ENCODE measurements around the gene PLXNA1. TPM values are rescaled to one million over a fixed set of nuclear protein-coding genes. Genes with fewer than 3 reads are reported as not detected.

The PLXNA1 gene
- total and polyA plus RNA-seq, 2 experiments from 2014 or later: 19.7 to 35.1 TPM

DNA sequence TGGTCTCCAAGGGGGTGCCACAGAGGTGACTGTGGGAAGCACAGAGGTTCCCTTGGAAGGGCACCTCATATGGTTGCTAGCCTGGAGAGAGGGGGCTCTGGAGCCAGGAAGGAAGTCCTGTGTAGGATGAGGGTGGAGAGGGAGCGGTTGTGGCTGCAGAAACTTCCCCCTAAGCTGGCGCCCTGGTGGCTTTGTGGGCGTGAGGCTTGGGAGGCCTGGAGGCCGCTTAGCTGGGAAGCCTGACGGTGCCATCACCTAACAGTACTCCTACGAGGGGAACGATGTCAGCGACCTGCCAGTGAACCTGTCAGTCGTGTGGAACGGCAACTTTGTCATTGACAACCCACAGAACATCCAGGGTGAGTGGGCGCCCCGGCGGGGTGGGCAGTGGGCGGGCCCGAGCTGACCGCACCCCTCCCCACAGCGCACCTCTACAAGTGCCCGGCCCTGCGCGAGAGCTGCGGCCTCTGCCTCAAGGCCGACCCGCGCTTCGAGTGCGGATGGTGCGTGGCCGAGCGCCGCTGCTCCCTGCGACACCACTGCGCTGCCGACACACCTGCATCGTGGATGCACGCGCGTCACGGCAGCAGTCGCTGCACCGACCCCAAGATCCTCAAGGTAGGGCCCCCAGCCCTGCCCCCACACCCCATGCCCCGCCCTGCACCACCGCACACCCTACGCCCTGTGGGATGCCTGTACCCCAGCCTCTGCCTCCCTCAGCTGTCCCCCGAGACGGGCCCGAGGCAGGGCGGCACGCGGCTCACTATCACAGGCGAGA is 31.0 kb downstream of the PLXNA1 start:
- WGBS (ENCODE audit: low lambda C conversion rate, missing lambda C conversion rate): 96% methylated on average over 33 of the region's 50 CpGs

DNA sequence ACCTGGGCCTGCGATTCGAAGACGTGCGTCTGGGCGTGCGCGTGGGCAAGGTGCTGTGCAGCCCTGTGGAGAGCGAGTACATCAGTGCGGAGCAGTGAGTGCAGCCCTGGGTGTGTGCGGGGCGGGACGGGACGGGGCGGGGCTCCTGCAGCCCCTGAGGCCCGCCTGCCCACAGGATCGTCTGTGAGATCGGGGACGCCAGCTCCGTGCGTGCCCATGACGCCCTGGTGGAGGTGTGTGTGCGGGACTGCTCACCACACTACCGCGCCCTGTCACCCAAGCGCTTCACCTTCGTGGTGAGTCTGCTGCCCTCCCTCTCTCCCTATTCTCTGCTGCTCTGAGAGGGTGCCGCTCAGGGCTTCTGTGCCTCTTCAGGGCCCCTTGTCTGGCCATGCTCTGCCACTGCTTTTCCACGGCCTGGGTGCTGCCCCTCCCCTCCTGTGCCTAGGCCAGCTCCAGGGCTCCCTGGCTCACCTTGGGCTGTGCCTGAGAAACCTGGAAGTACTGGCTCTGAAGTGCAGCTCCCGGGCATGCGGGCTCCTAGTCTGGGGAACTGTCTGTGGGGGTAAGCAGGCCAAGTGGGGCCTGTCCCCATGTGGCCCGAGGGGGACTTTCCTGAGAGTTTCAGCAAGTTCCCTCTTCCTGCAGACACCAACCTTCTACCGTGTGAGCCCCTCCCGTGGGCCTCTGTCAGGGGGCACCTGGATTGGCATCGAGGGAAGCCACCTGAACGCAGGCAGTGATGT is 31.8 kb downstream of the PLXNA1 start:
- Histone ChIP-seq H3K27ac (no peak overlapping the region), H3K4me1 (ENCODE audit: insufficient read depth) (no peaks in the 10 kb centered on the region), H3K4me2 (no peak overlapping the region), H3K27me3 (no peaks in the 10 kb centered on the region), H3K9me2 (replicated peaks; ENCODE audit: insufficient read depth) (no peaks in the 10 kb centered on the region), H3K79me2 (no peaks in the 10 kb centered on the region), H3K4me3 (no peak overlapping the region), H3K9me3 (ENCODE audit: low read depth) (no peaks in the 10 kb centered on the region), H4K20me1 (ENCODE audit: insufficient read depth, poor library complexity, severe bottlenecking) (no peaks in the 10 kb centered on the region), H2AFZ (no peak overlapping the region), H3K36me3 (replicated peaks; ENCODE audit: insufficient read depth, low read depth) (no peaks in the 10 kb centered on the region)
- DNase-seq (ENCODE audit: low spot score): no peak
- 96% methylated on average over 27 of the region's 35 CpGs for WGBS (ENCODE audit: low lambda C conversion rate, missing lambda C conversion rate)
- TF ChIP-seq EZH2 (IDR thresholded peaks at IDR 0.05; ENCODE audit: borderline replicate concordance) (no peak), CTCF (IDR thresholded peaks at IDR 0.05; ENCODE audit: poor library complexity) (no peak), EZH2phosphoT487 (IDR thresholded peaks at IDR 0.05; ENCODE audit: low read depth, severe bottlenecking, unreplicated experiment) (no peak)

More for the DNA sequence above, 31.0 kb downstream of the PLXNA1 start:
- Histone ChIP-seq H3K4me2 (no peak overlapping the region), H3K9me3 (ENCODE audit: low read depth) (no peaks in the 10 kb centered on the region), H3K27me3 (no peaks in the 10 kb centered on the region), H3K79me2 (no peaks in the 10 kb centered on the region), H3K4me3 (no peak overlapping the region), H3K4me1 (ENCODE audit: insufficient read depth) (no peaks in the 10 kb centered on the region), H3K27ac (no peak overlapping the region), H2AFZ (no peak overlapping the region), H3K36me3 (replicated peaks; ENCODE audit: insufficient read depth, low read depth) (no peaks in the 10 kb centered on the region), H3K9me2 (replicated peaks; ENCODE audit: insufficient read depth) (no peaks in the 10 kb centered on the region), H4K20me1 (ENCODE audit: insufficient read depth, poor library complexity, severe bottlenecking) (no peaks in the 10 kb centered on the region)
- DNase-seq (ENCODE audit: low spot score): no peak
- TF ChIP-seq EZH2 (IDR thresholded peaks at IDR 0.05; ENCODE audit: borderline replicate concordance) (no peak), CTCF (IDR thresholded peaks at IDR 0.05; ENCODE audit: poor library complexity) (no peak), EZH2phosphoT487 (IDR thresholded peaks at IDR 0.05; ENCODE audit: low read depth, severe bottlenecking, unreplicated experiment) (no peak)

- no peaks in the 10 kb centered on the region for H3K79me2 ChIP-seq
- no peaks in the 10 kb centered on the region for H3K36me3 ChIP-seq (replicated peaks; ENCODE audit: insufficient read depth, low read depth)
These were observed 32.5 kb downstream of the PLXNA1 start for GRCh38 chr3:127015282-127016042.

More at GRCh38 chr3:127015282-127016042, 32.5 kb downstream of the PLXNA1 start:
- Histone ChIP-seq H3K4me2 (no peak overlapping the region), H3K4me3 (no peak overlapping the region), H3K27me3 (no peaks in the 10 kb centered on the region), H2AFZ (no peak overlapping the region), H3K27ac (no peak overlapping the region), H3K9me3 (ENCODE audit: low read depth) (no peaks in the 10 kb centered on the region), H4K20me1 (ENCODE audit: insufficient read depth, poor library complexity, severe bottlenecking) (no peaks in the 10 kb centered on the region), H3K4me1 (ENCODE audit: insufficient read depth) (no peaks in the 10 kb centered on the region), H3K9me2 (replicated peaks; ENCODE audit: insufficient read depth) (no peaks in the 10 kb centered on the region)
- TF ChIP-seq EZH2phosphoT487 (IDR thresholded peaks at IDR 0.05; ENCODE audit: low read depth, severe bottlenecking, unreplicated experiment): no peak
- TF ChIP-seq CTCF (IDR thresholded peaks at IDR 0.05; ENCODE audit: poor library complexity): no peak
- TF ChIP-seq EZH2 (IDR thresholded peaks at IDR 0.05; ENCODE audit: borderline replicate concordance): no peak
- DNase-seq (ENCODE audit: low spot score): peak; percentile 35
- 95% methylated on average over 15 of the region's 17 CpGs for WGBS (ENCODE audit: low lambda C conversion rate, missing lambda C conversion rate)
